Measurements from ENCODE around the gene RNF130.

Gene RNF130

DNA sequence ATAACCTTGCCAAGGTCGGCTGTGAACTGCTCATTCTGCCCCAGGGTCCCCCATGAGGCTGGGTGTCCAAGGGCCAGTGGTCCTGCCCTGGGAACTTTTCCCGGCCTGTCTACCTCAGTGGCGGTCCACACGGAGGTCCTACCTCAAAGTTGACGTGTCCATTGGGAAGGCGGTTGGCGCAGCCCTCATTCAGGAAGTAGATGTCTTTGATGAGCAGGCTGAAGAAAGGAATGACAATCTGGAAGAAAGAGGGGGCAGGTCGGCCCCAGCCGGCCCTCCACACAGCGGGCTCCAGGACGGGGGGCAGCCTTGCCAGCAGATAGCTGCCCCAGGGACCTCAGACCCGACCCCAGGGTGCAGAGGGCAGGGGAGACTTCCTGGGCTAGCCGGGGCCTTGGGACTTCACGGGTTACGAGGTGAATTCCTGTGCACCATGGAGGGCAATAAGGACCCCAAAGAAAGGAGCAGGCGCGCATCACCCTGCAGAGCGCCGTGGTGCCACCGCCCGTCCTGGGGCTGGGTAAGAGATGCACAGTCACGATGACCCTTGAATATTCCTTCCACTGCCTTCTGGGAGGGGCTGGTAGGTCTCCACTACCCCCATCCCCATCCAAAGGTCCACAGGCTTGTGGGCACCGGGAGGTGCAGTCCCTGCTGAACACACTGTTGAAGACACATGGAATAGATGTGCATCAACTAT is 42.9 kb upstream of the RNF130 start:
- WGBS (ENCODE audit: insufficient coverage, insufficient read length) = no CpG with 5 or more reads among the region's 23 CpGs
- no peak for DNase-seq (ENCODE audit: low read depth, low spot score)

DNA sequence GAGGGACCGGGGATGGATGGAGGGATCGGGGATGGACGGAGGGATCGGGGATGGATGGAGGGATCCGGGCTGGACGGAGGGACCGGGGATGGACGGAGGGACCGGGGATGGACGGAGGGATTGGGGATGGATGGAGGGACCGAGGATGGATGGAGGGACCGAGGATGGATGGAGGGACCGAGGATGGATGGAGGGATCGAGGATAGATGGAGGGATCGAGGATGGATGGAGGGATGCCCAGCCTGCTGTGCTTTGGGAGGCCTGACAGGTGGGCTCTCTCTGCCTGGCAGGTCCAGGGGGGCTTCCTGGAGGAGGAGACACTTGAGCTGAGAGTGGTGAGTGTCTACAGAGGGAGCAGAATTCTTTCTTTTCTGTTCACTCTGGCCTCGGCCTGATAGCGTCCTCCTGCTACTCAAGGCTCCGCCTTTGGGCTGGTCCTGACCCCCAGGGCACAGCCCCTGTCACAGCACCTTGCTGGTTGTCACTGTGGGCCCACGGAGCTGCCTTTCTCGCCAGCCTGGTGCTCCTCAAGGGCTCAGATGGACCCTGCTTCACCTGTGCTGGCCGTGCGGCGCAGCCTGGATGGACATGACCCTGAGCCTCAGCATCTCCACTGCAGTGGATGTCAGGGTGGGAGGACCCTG is 42.2 kb upstream of the RNF130 start:
- no peak overlapping the region for H3K27ac ChIP-seq (ENCODE audit: low read length)
- peaks cover 1% of the 10 kb centered on the region; the same call in 1 of the 2 replicates for H3K4me1 ChIP-seq (ENCODE audit: control insufficient read depth, insufficient read depth, low read length)
- no peaks in the 10 kb centered on the region for H3K36me3 ChIP-seq (ENCODE audit: control insufficient read depth, insufficient read depth, low read length)
- no peaks in the 10 kb centered on the region for H3K9me3 ChIP-seq (ENCODE audit: control insufficient read depth, insufficient read depth, low read length)
- no peak for DNase-seq (ENCODE audit: low read depth, low spot score)
- WGBS (ENCODE audit: insufficient coverage, insufficient read length) = 100% methylated on average over 2 of the region's 23 CpGs
- H3K27me3 ChIP-seq (ENCODE audit: control insufficient read depth, insufficient read depth, low read length) = no peaks in the 10 kb centered on the region
- no peak overlapping the region for H3K4me3 ChIP-seq (ENCODE audit: low read length)

More for the DNA sequence above, 42.9 kb upstream of the RNF130 start:
- Histone ChIP-seq H3K4me3 (ENCODE audit: low read length) (no peak overlapping the region), H3K36me3 (ENCODE audit: control insufficient read depth, insufficient read depth, low read length) (no peaks in the 10 kb centered on the region), H3K9me3 (ENCODE audit: control insufficient read depth, insufficient read depth, low read length) (no peaks in the 10 kb centered on the region), H3K27ac (ENCODE audit: low read length) (no peak overlapping the region), H3K27me3 (ENCODE audit: control insufficient read depth, insufficient read depth, low read length) (no peaks in the 10 kb centered on the region), H3K4me1 (ENCODE audit: control insufficient read depth, insufficient read depth, low read length) (peaks cover 1% of the 10 kb centered on the region; the same call in 1 of the 2 replicates)

DNA sequence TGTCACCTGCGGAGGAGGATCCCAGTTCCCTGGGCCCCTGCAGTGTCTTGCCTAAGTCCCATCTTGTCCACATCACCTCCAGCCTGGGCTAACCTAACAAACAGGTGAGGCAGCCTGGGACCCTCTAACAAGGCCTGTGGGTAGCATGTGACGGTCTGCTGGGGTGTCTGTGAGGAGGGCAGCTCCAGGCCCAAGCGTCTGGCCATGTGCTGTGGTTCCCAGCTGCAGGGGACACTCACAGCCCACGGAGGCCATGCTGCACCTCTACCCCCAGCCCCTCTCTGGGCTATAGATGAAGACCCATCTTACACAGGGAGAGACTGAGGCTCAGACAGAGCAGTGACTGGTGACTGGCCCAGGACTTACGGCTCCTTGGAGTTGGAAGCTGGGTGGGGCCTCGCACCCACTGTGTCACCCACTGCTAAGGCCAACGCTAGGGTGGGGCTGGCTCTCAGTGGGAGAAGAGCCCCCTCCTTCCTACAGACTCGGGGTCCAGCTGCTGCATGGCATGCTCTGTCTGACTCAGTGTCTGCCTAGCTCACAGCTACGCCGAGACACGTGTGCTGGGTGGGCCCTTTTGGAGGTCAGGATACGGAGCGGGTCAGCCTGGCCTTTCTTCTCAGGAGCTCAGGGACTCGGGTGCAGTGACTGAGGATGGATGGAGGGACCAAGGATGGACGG is 40.8 kb upstream of the RNF130 start:
- no peaks in the 10 kb centered on the region for H3K27me3 ChIP-seq (ENCODE audit: control insufficient read depth, insufficient read depth, low read length)
- no peak for DNase-seq (ENCODE audit: low read depth, low spot score)
- no CpG with 5 or more reads among the region's 15 CpGs for WGBS (ENCODE audit: insufficient coverage, insufficient read length)
- H3K27ac ChIP-seq (ENCODE audit: low read length) = no peak overlapping the region
- peaks cover 1% of the 10 kb centered on the region; the same call in 1 of the 2 replicates for H3K4me1 ChIP-seq (ENCODE audit: control insufficient read depth, insufficient read depth, low read length)
- H3K4me3 ChIP-seq (ENCODE audit: low read length) = no peak overlapping the region
- H3K9me3 ChIP-seq (ENCODE audit: control insufficient read depth, insufficient read depth, low read length) = no peaks in the 10 kb centered on the region
- no peaks in the 10 kb centered on the region for H3K36me3 ChIP-seq (ENCODE audit: control insufficient read depth, insufficient read depth, low read length)

DNA sequence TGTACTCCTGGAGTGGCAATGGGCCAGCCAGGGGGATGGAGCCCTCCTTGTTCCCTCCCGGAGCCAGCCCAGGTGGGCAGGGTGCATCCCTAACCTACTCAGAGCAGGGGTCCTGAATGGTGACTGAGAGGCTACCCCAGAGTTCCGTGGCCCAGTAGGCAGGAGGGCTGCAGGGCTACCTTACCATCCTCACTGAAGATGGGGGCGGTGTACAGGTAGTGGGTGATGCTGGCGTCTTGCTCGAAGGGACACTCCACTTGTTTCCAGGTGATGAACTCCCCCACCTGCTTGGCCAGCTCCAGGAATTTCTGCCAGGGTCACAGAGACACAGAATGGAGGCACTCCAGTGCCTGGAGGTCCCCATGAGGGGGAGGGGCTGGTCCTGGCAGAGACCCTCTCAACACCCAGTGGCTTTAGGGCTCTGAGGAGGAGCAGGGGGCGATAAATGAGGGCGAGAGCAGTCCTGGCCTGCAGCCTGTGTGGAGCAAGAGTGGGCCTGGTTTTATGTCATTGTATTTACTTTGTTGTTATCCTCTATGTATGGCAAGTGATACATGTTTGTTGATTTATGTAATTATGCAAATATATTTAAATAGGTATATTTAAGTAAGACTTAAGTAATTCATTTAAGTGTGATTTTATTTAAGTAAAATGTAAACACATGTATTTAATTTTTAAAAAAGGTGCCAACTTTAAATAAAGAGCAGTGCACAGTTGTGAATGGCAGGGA is 39.9 kb upstream of the RNF130 start:
- no peaks in the 10 kb centered on the region for H3K36me3 ChIP-seq (ENCODE audit: control insufficient read depth, insufficient read depth, low read length)
- WGBS (ENCODE audit: insufficient coverage, insufficient read length) = no CpG with 5 or more reads among the region's 7 CpGs
- no peak overlapping the region for H3K4me3 ChIP-seq (ENCODE audit: low read length)
- no peak for DNase-seq (ENCODE audit: low read depth, low spot score)
- no peak overlapping the region for H3K27ac ChIP-seq (ENCODE audit: low read length)
- H3K9me3 ChIP-seq (ENCODE audit: control insufficient read depth, insufficient read depth, low read length) = no peaks in the 10 kb centered on the region
- peaks cover 1% of the 10 kb centered on the region; the same call in 1 of the 2 replicates for H3K4me1 ChIP-seq (ENCODE audit: control insufficient read depth, insufficient read depth, low read length)
- no peaks in the 10 kb centered on the region for H3K27me3 ChIP-seq (ENCODE audit: control insufficient read depth, insufficient read depth, low read length)

DNA sequence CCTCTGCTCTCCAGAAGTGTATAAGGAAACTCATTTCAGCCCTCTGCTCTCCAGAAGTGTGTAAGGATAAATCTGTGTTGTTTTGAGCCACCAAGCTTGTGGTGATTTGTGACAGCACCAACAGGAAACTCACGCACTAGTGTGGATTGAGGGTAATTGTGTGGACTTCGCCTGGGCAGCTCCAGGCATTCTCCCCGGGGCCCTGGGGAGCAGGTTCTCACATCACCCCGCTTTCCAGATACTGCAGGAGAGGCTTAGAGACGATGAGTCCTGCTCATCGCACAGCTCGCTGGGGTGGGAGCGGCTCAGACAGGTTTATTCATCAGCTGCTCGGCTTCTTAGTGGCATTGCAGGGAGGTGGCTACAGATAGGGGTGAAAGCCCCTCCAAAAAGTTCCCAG is 38.4 kb upstream of the RNF130 start:
- peaks cover 1% of the 10 kb centered on the region; the same call in 1 of the 2 replicates for H3K4me1 ChIP-seq (ENCODE audit: control insufficient read depth, insufficient read depth, low read length)
- H3K9me3 ChIP-seq (ENCODE audit: control insufficient read depth, insufficient read depth, low read length) = no peaks in the 10 kb centered on the region
- no peak for DNase-seq (ENCODE audit: low read depth, low spot score)
- H3K27me3 ChIP-seq (ENCODE audit: control insufficient read depth, insufficient read depth, low read length) = no peaks in the 10 kb centered on the region
- H3K4me3 ChIP-seq (ENCODE audit: low read length) = no peak overlapping the region
- WGBS (ENCODE audit: insufficient coverage, insufficient read length) = no CpG with 5 or more reads among the region's 9 CpGs
- no peaks in the 10 kb centered on the region for H3K36me3 ChIP-seq (ENCODE audit: control insufficient read depth, insufficient read depth, low read length)
- no peak overlapping the region for H3K27ac ChIP-seq (ENCODE audit: low read length)

DNA sequence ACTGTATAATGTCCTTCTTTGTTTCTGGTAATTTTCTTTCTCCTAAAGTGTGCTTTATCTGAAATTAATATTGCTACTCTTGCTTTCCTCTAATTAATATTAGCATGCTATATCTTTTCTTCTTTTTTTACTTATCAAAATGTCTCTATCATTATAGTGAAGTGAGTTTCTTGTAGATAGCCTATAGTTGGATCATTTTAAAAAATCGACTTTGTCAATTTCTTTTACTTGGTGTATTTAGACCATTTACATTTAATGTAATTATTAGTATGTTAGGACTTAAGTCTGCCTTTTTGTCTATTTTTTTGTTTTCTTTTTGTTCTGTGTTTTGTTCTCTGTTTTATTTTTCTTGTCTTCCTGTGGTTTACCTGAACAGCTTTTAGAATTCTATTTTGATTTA is 35.4 kb upstream of the RNF130 start:
- no peaks in the 10 kb centered on the region for H3K27me3 ChIP-seq (ENCODE audit: control insufficient read depth, insufficient read depth, low read length)
- no peak overlapping the region for H3K27ac ChIP-seq (ENCODE audit: low read length)
- no peak overlapping the region for H3K4me3 ChIP-seq (ENCODE audit: low read length)
- no peak for DNase-seq (ENCODE audit: low read depth, low spot score)
- no peaks in the 10 kb centered on the region for H3K9me3 ChIP-seq (ENCODE audit: control insufficient read depth, insufficient read depth, low read length)
- no peaks in the 10 kb centered on the region for H3K36me3 ChIP-seq (ENCODE audit: control insufficient read depth, insufficient read depth, low read length)
- H3K4me1 ChIP-seq (ENCODE audit: control insufficient read depth, insufficient read depth, low read length) = peaks cover 1% of the 10 kb centered on the region; the same call in 1 of the 2 replicates
- no CpG with 5 or more reads among the region's 1 CpG for WGBS (ENCODE audit: insufficient coverage, insufficient read length)

DNA sequence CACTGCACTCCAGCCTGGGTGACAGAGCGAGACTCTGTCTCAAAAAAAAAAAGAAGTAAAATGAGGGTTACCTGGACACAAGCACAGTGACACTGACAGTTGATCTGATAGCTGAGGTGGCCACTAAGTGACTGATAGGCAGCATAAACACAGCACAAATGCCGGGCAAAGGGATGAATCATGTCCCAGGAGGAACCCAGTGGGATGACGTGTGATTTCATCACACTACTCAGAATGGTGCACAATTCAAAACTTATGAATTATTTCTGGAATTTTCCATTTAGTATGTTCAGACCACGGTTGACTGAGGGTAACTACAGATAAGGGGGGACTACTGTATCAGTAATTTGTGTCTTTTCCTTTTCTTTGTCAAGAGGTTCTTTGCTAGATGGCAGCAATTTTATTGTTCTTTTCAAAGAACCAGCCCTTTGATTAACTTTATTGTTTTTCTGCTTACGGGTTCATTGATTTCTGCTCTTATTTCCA is 34.3 kb upstream of the RNF130 start:
- Histone ChIP-seq H3K27ac (ENCODE audit: low read length) (no peak overlapping the region), H3K4me3 (ENCODE audit: low read length) (no peak overlapping the region), H3K27me3 (ENCODE audit: control insufficient read depth, insufficient read depth, low read length) (no peaks in the 10 kb centered on the region), H3K36me3 (ENCODE audit: control insufficient read depth, insufficient read depth, low read length) (no peaks in the 10 kb centered on the region), H3K4me1 (ENCODE audit: control insufficient read depth, insufficient read depth, low read length) (no peaks in the 10 kb centered on the region), H3K9me3 (ENCODE audit: control insufficient read depth, insufficient read depth, low read length) (no peaks in the 10 kb centered on the region)
- DNase-seq (ENCODE audit: low read depth, low spot score) = no peak
- no CpG with 5 or more reads among the region's 5 CpGs for WGBS (ENCODE audit: insufficient coverage, insufficient read length)

DNA sequence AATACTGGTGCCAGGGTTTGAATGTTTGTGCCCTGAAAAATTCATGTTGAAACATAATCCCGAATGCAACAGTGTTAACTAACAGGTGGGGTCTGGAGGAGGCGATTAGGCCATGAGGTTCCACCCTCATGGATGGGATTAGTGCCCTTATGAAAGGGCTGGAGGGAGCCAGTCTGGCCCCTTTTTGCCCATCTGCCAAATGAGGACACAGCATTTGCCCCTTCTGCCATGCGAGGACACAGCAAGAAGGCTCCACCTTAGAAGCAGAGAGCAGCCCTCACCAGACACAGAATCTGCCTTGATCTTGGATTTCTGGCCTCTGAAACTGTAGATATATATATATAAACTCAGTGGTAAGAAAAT is 32.6 kb upstream of the RNF130 start:
- Histone ChIP-seq H3K4me1 (ENCODE audit: control insufficient read depth, insufficient read depth, low read length) (no peaks in the 10 kb centered on the region), H3K9me3 (ENCODE audit: control insufficient read depth, insufficient read depth, low read length) (no peaks in the 10 kb centered on the region), H3K36me3 (ENCODE audit: control insufficient read depth, insufficient read depth, low read length) (no peaks in the 10 kb centered on the region; the same call in 1 of the 2 replicates), H3K27me3 (ENCODE audit: control insufficient read depth, insufficient read depth, low read length) (no peaks in the 10 kb centered on the region), H3K4me3 (ENCODE audit: low read length) (no peak overlapping the region), H3K27ac (ENCODE audit: low read length) (no peak overlapping the region)
- DNase-seq (ENCODE audit: low read depth, low spot score) = no peak
- no CpG with 5 or more reads among the region's 3 CpGs for WGBS (ENCODE audit: insufficient coverage, insufficient read length)

DNA sequence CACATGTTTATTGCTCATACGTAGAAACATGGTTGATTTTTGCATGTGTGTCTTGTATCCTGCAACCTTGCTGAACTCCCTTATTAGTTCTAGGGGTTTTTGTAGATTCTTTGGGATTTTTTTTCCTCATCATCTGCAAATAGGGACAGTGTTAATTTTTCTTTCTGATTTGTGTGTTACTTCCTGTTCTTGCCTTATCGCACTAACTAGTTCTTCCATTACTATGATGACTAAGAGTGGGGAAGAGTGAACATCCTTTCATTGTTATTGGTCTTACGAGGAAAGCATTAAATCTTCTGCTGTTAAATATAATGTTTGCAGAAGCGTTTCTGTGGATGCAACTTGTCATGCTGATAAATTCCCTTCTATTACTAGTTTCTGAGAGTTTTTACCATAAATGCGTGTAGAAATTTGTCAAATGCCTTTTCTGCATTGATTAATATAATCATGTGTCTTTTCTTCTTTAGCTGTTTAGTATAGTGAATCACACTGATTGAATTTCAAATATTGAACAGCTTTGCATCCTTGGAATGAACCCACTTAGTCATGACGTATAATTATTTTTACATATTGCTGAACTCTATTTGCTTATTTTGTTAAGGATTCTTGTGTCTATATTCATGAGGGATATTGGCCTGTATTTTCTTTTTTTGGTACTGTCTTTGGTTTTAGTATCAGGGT is 32.1 kb upstream of the RNF130 start:
- Histone ChIP-seq H3K27ac (ENCODE audit: low read length) (no peak overlapping the region), H3K4me3 (ENCODE audit: low read length) (no peak overlapping the region), H3K27me3 (ENCODE audit: control insufficient read depth, insufficient read depth, low read length) (no peaks in the 10 kb centered on the region), H3K36me3 (ENCODE audit: control insufficient read depth, insufficient read depth, low read length) (no peaks in the 10 kb centered on the region; the same call in 1 of the 2 replicates), H3K4me1 (ENCODE audit: control insufficient read depth, insufficient read depth, low read length) (no peaks in the 10 kb centered on the region), H3K9me3 (ENCODE audit: control insufficient read depth, insufficient read depth, low read length) (no peaks in the 10 kb centered on the region)
- no CpG with 5 or more reads among the region's 6 CpGs for WGBS (ENCODE audit: insufficient coverage, insufficient read length)
- DNase-seq (ENCODE audit: low read depth, low spot score) = no peak

All from iPS DF 6.9 (cell line).